Endothelial cell of umbilical vein (primary cell): ENCODE data around the gene SAMSN1. TPM values are rescaled to one million over a fixed set of nuclear protein-coding genes. Genes with fewer than 3 reads are reported as not detected.

Experiments used
- BruUV-seq: library from RNA; stranded (reverse); fragments of 400-500 nt; replicated peaks from 2 replicates; lab custom pipeline; 2021; lab: Mats Ljungman, UMichigan
- CTCF ChIA-PET: fragments of 300-600, 350-600 bp; sonication (Branson Sonifier 250); formaldehyde crosslinking; loops from one replicate; lab custom pipeline; 2021; ENCODE audit warnings: antibody characterized with exemption, inconsistent platforms; lab: Charles Lee
- POLR2A ChIA-PET: fragments of 300-600, 350-600 bp; sonication (Branson Sonifier 250); formaldehyde crosslinking; loops from one replicate; lab custom pipeline; 2021; ENCODE audit warnings: antibody characterized with exemption, inconsistent platforms; lab: Charles Lee
- DNase-seq: peaks from one replicate; pipeline ENCODE4 v3.0.0-alpha.2; 2011; ENCODE audit warnings: low read depth, low spot score
- FAIRE-seq: peaks from 2 replicates; lab custom pipeline; 2011; peaks lifted over from hg19 to GRCh38; lab: Jason Lieb, UNC
- H2AFZ ChIP-seq: 2 replicates; pipeline ENCODE4 v1.6.0; 2012; ENCODE audit warnings: low read depth, low read length, control low read depth, inconsistent platforms
- H3K27ac ChIP-seq: 2 replicates; pipeline ENCODE4 v1.5.1; 2011; ENCODE audit warnings: low read depth, mild to moderate bottlenecking, control low read depth, low read length, moderate library complexity; ENCODE audit not compliant: insufficient read depth
- H3K27me3 ChIP-seq, 2 experiments: 2 replicates each; pipeline versions ENCODE4 v1.6.0 to v1.6.1; 2011; ENCODE audit warnings: low read length in 2 of 2, mixed read lengths in 1 of 2; ENCODE audit not compliant: control insufficient read depth in 2 of 2, insufficient read depth in 2 of 2
- H3K36me3 ChIP-seq, 2 experiments: 2 replicates in 1 of 2; 3 replicates in 1 of 2; pipeline ENCODE4 v1.5.1; 2011; ENCODE audit warnings: low read length in 2 of 2, mild to moderate bottlenecking in 1 of 2, moderate library complexity in 1 of 2; ENCODE audit not compliant: control insufficient read depth in 2 of 2, insufficient read depth in 2 of 2; ENCODE audit errors: extremely low read depth in 1 of 2
- H3K4me1 ChIP-seq: 3 replicates; pipeline ENCODE4 v1.5.1; 2011; ENCODE audit warnings: mild to moderate bottlenecking, low read length; ENCODE audit not compliant: control insufficient read depth, insufficient read depth; ENCODE audit errors: extremely low read depth
- H3K4me2 ChIP-seq: 2 replicates; pipeline ENCODE4 v1.6.1; 2011; ENCODE audit warnings: low read length, control low read depth, mixed read lengths; ENCODE audit not compliant: insufficient read depth
- H3K4me3 ChIP-seq, 3 experiments: fragments of 200-600 bp in 1 of 3; sonication (generic), shearing (Covaris generic) in 1 of 3; replicated peaks in 1 of 3; 2 replicates each; pipeline ENCODE4 v1.5.1; 2011 to 2016; ENCODE audit warnings: control low read depth in 3 of 3, low read length in 3 of 3, mild to moderate bottlenecking in 2 of 3, inconsistent platforms in 1 of 3, low read depth in 1 of 3, moderate library complexity in 1 of 3; ENCODE audit not compliant: insufficient read depth in 1 of 3
- H3K79me2 ChIP-seq: 2 replicates; pipeline ENCODE4 v1.6.0; 2012; ENCODE audit warnings: low read length, inconsistent platforms; ENCODE audit not compliant: control insufficient read depth, insufficient read depth
- H3K9ac ChIP-seq: replicated peaks from 2 replicates; pipeline ENCODE3; 2011; ENCODE audit warnings: low read length, control low read depth; ENCODE audit not compliant: insufficient read depth; ENCODE audit errors: extremely low read depth
- H3K9me1 ChIP-seq: replicated peaks from 3 replicates; pipeline ENCODE4 v1.6.0; 2011; ENCODE audit warnings: mild to moderate bottlenecking, low read length; ENCODE audit not compliant: control insufficient read depth, insufficient read depth; ENCODE audit errors: extremely low read depth
- H3K9me3 ChIP-seq: replicated peaks from 2 replicates; pipeline ENCODE4 v1.5.1; 2012; ENCODE audit warnings: low read length, inconsistent platforms; ENCODE audit not compliant: control insufficient read depth, insufficient read depth
- H4K20me1 ChIP-seq: replicated peaks from 2 replicates; pipeline ENCODE3; 2011; ENCODE audit warnings: mild to moderate bottlenecking, low read length; ENCODE audit not compliant: control insufficient read depth, insufficient read depth; ENCODE audit errors: extremely low read depth
- EZH2 ChIP-seq: IDR thresholded peaks from 2 replicates; pipeline ENCODE4 v1.6.1; 2012; ENCODE audit warnings: borderline replicate concordance, low read depth, mild to moderate bottlenecking, moderate library complexity, low read length, inconsistent platforms; ENCODE audit not compliant: severe bottlenecking
- FOS ChIP-seq: IDR thresholded peaks from 2 replicates; pipeline ENCODE4 v1.6.1; 2011; ENCODE audit warnings: mild to moderate bottlenecking, low read length, moderate library complexity, borderline replicate concordance; ENCODE audit not compliant: insufficient read depth
- GATA2 ChIP-seq: IDR thresholded peaks from 2 replicates; pipeline ENCODE4 v1.7.0; 2011; ENCODE audit warnings: low read depth, mild to moderate bottlenecking, moderate library complexity, mixed read lengths, low read length; ENCODE audit not compliant: insufficient read length, insufficient read depth
- JUN ChIP-seq: IDR thresholded peaks from 2 replicates; pipeline ENCODE4 v1.6.1; 2011; ENCODE audit warnings: borderline replicate concordance, low read depth; ENCODE audit not compliant: insufficient read length, insufficient read depth
- MAX ChIP-seq: IDR thresholded peaks from 2 replicates; pipeline ENCODE4 v1.6.1; 2011; ENCODE audit not compliant: insufficient read depth, insufficient read length
- MYC ChIP-seq: IDR thresholded peaks from one replicate; pipeline ENCODE4 v1.6.1; 2011; ENCODE audit warnings: mild to moderate bottlenecking, low read depth, low read length
- POLR2A ChIP-seq: IDR thresholded peaks from 2 replicates; pipeline ENCODE4 v1.6.1; 2012; ENCODE audit warnings: low read depth, mild to moderate bottlenecking, control low read depth, low read length
- POLR2AphosphoS5 ChIP-seq: IDR thresholded peaks from 2 replicates; pipeline ENCODE4 v1.6.1; 2012; ENCODE audit warnings: low read depth, mild to moderate bottlenecking, control low read depth, low read length, moderate library complexity; ENCODE audit not compliant: insufficient read depth
- dilution Hi-C: fragments of 300-500 bp; cut with MboI; formaldehyde crosslinking; loops from one replicate; pipeline ENCODE4 v1.15.0; 2019; ENCODE audit warnings: low sequenced_read_pairs; ENCODE audit not compliant: extremely low pct_ligation_motif_present
- intact Hi-C: fragments of 100-400 bp; cut with micrococcal nuclease; formaldehyde crosslinking; loops from one replicate; pipeline ENCODE4 v1.10.0; 2022
- polyA plus RNA-seq, 4 experiments: library from polyadenylated mRNA; depleted of rRNA in 3 of 4; stranded (reverse) in 3 of 4; unstranded in 1 of 4; fragments of >200 nt; gene quantifications; 2 replicates each; pipeline versions ENCODE4 v1.2.1 to v1.2.3, GENCODE V29; 2011 to 2012; ENCODE audit warnings: missing spikeins in 1 of 4
- total RNA-seq: library from RNA; stranded (reverse); gene quantifications from 2 replicates; pipeline ENCODE4 v1.2.3, GENCODE V29; 2021
- TF ChIP-seq, protein P1 (sequence below), 2 donors: IDR thresholded peaks; 1 replicate in 1 of 2; 2 replicates in 1 of 2; pipeline ENCODE4 v1.5.1; 2011; ENCODE audit warnings: low read length in 2 of 2, mild to moderate bottlenecking in 2 of 2, moderate library complexity in 2 of 2, control low read depth in 1 of 2, inconsistent platforms in 1 of 2, low read depth in 1 of 2; ENCODE audit not compliant: insufficient read depth in 1 of 2; ENCODE audit errors: extremely low read depth in 1 of 2

SAMSN1 gene
- total and polyA plus RNA-seq, 2 donors (not counting 3 experiments of a cell fraction or from before 2014, with no cell fraction given): 2.5 to 5.3 TPM

GRCh38 chr21:14493731-14494130 is 52.4 kb downstream of the SAMSN1 start:
- no peak overlapping the region for H3K4me2 ChIP-seq
- FAIRE-seq (no peak), DNase-seq (no peak)
- TF ChIP-seq, protein P1, sequence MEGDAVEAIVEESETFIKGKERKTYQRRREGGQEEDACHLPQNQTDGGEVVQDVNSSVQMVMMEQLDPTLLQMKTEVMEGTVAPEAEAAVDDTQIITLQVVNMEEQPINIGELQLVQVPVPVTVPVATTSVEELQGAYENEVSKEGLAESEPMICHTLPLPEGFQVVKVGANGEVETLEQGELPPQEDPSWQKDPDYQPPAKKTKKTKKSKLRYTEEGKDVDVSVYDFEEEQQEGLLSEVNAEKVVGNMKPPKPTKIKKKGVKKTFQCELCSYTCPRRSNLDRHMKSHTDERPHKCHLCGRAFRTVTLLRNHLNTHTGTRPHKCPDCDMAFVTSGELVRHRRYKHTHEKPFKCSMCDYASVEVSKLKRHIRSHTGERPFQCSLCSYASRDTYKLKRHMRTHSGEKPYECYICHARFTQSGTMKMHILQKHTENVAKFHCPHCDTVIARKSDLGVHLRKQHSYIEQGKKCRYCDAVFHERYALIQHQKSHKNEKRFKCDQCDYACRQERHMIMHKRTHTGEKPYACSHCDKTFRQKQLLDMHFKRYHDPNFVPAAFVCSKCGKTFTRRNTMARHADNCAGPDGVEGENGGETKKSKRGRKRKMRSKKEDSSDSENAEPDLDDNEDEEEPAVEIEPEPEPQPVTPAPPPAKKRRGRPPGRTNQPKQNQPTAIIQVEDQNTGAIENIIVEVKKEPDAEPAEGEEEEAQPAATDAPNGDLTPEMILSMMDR (IDR thresholded peaks at IDR 0.05; ENCODE audit: extremely low read depth in 1 of 2, insufficient read depth in 1 of 2, low read depth in 1 of 2, low read length in 2 of 2): no peak
- no peak for TF ChIP-seq POLR2AphosphoS5
- TF ChIP-seq MYC: no peak
- TF ChIP-seq POLR2A: no peak
- no peak for TF ChIP-seq GATA2
- TF ChIP-seq JUN: no peak
- no peak for TF ChIP-seq MAX
- no peak for TF ChIP-seq EZH2
- TF ChIP-seq FOS: no peak
- CTCF ChIA-PET: no interaction called here
- no peaks in the 10 kb centered on the region for H3K36me3 ChIP-seq
- intact Hi-C loops (no loop called here), dilution Hi-C loops (no loop called here)
- no peak overlapping the region for H3K9ac ChIP-seq
- H4K20me1 ChIP-seq: no peaks in the 10 kb centered on the region
- no peak overlapping the region for H3K4me3 ChIP-seq
- no peaks in the 10 kb centered on the region for H3K9me1 ChIP-seq
- H3K4me1 ChIP-seq: no peaks in the 10 kb centered on the region
- no peaks in the 10 kb centered on the region for H3K79me2 ChIP-seq
- H2AFZ ChIP-seq: no peak overlapping the region
- no peaks in the 10 kb centered on the region for H3K9me3 ChIP-seq
- no TSS peak for BruUV-seq
- H3K27me3 ChIP-seq: no peaks in the 10 kb centered on the region
- POLR2A ChIA-PET: no interaction called here
- H3K27ac ChIP-seq: no peak overlapping the region
